Panc1 (cell line): ENCODE results near the gene CARMIL1. TPM values are rescaled to one million over a fixed set of nuclear protein-coding genes. Genes with fewer than 3 reads are reported as not detected.

ENCODE experiments used
- ATAC-seq: fragments of 200-7000 bp; cut with Tn5 transposase; 2 replicates; pipeline ENCODE4 v1.9.1; 2020; ENCODE audit warnings: mild to moderate bottlenecking, moderate library complexity
- BruUV-seq: library from RNA; stranded (reverse); fragments of 400-500 nt; replicated peaks from 2 replicates; lab custom pipeline; 2021; lab: Mats Ljungman, UMichigan
- CTCF ChIA-PET: fragments of 300-600 bp; sonication (Branson Sonifier 250); formaldehyde crosslinking; loops from one replicate; lab custom pipeline; 2022; ENCODE audit warnings: antibody characterized with exemption; lab: Charles Lee
- POLR2A ChIA-PET: fragments of 300-600 bp; sonication (Branson Sonifier 250); formaldehyde crosslinking; loops from one replicate; lab custom pipeline; 2022; ENCODE audit warnings: antibody characterized with exemption; lab: Charles Lee
- DNase-seq: peaks from one replicate; pipeline ENCODE4 v3.0.0-alpha.2; 2010; ENCODE audit warnings: low read depth, low spot score
- H3K27ac ChIP-seq: 2 replicates; pipeline ENCODE4 v1.5.1; 2011; ENCODE audit warnings: mild to moderate bottlenecking, low read length, inconsistent platforms
- H3K27me3 ChIP-seq: fragments of 200-500 bp; sonication (Bioruptor generic); 2 replicates; pipeline ENCODE4 v1.6.0; 2014; ENCODE audit warnings: low read length, inconsistent platforms; ENCODE audit not compliant: control insufficient read depth, insufficient read depth
- H3K36me3 ChIP-seq: fragments of 200-500 bp; sonication (Bioruptor generic); 2 replicates; pipeline ENCODE4 v1.5.1; 2014; ENCODE audit warnings: inconsistent platforms, mild to moderate bottlenecking, low read length, moderate library complexity; ENCODE audit not compliant: control insufficient read depth, insufficient read depth
- H3K4me1 ChIP-seq: 2 replicates; pipeline ENCODE4 v1.5.1; 2011; ENCODE audit warnings: inconsistent platforms, mild to moderate bottlenecking, low read length, moderate library complexity; ENCODE audit not compliant: control insufficient read depth, insufficient read depth
- H3K4me3 ChIP-seq, 2 experiments: 2 replicates each; pipeline ENCODE4 v1.5.1; 2011 to 2012; ENCODE audit warnings: low read depth in 2 of 2, low read length in 2 of 2, mild to moderate bottlenecking in 2 of 2, inconsistent platforms in 1 of 2, moderate library complexity in 1 of 2
- H3K9me3 ChIP-seq: fragments of 200-500 bp; sonication (Bioruptor generic); 2 replicates; pipeline ENCODE4 v1.5.1; 2014; ENCODE audit warnings: low read depth, mild to moderate bottlenecking, inconsistent platforms, low read length, moderate library complexity; ENCODE audit not compliant: control insufficient read depth, insufficient read depth
- POLR2AphosphoS5 ChIP-seq: IDR thresholded peaks from 2 replicates; pipeline ENCODE4 v1.6.1; 2012; ENCODE audit warnings: mild to moderate bottlenecking, low read depth, low read length, moderate library complexity
- SIN3A ChIP-seq: IDR thresholded peaks from 2 replicates; pipeline ENCODE4 v1.6.1; 2012; ENCODE audit warnings: low read depth, mild to moderate bottlenecking, low read length, moderate library complexity, borderline replicate concordance; ENCODE audit not compliant: insufficient read depth
- TCF7L2 ChIP-seq: IDR thresholded peaks from 2 replicates; pipeline ENCODE4 v1.6.1; 2011; ENCODE audit warnings: mild to moderate bottlenecking, low read depth, low read length, inconsistent platforms
- in situ Hi-C: cut with HindIII; loops from 2 replicates; pipeline ENCODE4 v1.10.0; 2016; ENCODE audit warnings: low sequenced_read_pairs, low pct_unique_long_range_greater_than_20kb
- intact Hi-C: fragments of 100-400 bp; cut with micrococcal nuclease; formaldehyde crosslinking; loops from one replicate; pipeline ENCODE4 v1.10.0; 2022; ENCODE audit not compliant: unreplicated experiment
- total RNA-seq: library from RNA; stranded (reverse); gene quantifications from one replicate; pipeline ENCODE4 v1.2.1, GENCODE V29; 2021; ENCODE audit not compliant: unreplicated experiment
- TF ChIP-seq, protein P1 (sequence below): fragments of 450-650 bp; IDR thresholded peaks from 2 replicates; pipeline ENCODE4 v1.5.1; 2017; ENCODE audit warnings: mild to moderate bottlenecking
- TF ChIP-seq, protein P2 (sequence below), 2 experiments: IDR thresholded peaks; 2 replicates each; pipeline ENCODE4 v1.6.1; 2011 to 2012; ENCODE audit warnings: low read depth in 2 of 2, control low read depth in 1 of 2, low read length in 1 of 2, mild to moderate bottlenecking in 1 of 2, moderate library complexity in 1 of 2; ENCODE audit not compliant: insufficient read depth in 1 of 2

CARMIL1 gene
- total RNA-seq, 1 experiment from 2014 or later = 4.0 TPM

DNA sequence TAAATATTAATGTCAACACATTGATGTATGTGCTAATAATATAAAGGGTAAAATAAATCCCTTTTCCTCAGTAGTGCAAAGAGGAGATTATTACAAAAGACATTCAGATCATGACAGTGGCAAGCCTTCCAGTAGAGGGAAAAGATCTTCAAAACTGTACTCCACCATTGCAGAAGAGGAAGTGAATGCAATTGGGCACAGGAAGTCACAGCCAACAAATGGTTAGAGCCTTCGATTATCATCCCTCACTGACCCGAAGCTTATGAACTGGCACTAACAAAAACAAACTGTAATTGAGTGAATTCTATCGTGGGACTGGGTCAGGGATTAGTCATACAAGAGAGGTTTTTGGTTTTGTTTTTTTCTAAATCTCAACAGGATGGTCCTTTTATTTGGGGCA lies 333.5 kb downstream of the CARMIL1 start:
- CTCF ChIA-PET = no interaction called here
- in situ Hi-C loops (no loop called here), intact Hi-C loops (no loop called here)
- Histone ChIP-seq H3K36me3 (no peaks in the 10 kb centered on the region), H3K27me3 (peaks cover 2% of the 10 kb centered on the region; the same call in 1 of the 2 replicates), H3K9me3 (no peaks in the 10 kb centered on the region), H3K27ac (no peak overlapping the region), H3K4me1 (no peaks in the 10 kb centered on the region), H3K4me3 (no peak overlapping the region)
- POLR2A ChIA-PET = no interaction called here
- DNase-seq (no peak), ATAC-seq (no peak)
- no peak for TF ChIP-seq SIN3A
- TF ChIP-seq, protein P1, sequence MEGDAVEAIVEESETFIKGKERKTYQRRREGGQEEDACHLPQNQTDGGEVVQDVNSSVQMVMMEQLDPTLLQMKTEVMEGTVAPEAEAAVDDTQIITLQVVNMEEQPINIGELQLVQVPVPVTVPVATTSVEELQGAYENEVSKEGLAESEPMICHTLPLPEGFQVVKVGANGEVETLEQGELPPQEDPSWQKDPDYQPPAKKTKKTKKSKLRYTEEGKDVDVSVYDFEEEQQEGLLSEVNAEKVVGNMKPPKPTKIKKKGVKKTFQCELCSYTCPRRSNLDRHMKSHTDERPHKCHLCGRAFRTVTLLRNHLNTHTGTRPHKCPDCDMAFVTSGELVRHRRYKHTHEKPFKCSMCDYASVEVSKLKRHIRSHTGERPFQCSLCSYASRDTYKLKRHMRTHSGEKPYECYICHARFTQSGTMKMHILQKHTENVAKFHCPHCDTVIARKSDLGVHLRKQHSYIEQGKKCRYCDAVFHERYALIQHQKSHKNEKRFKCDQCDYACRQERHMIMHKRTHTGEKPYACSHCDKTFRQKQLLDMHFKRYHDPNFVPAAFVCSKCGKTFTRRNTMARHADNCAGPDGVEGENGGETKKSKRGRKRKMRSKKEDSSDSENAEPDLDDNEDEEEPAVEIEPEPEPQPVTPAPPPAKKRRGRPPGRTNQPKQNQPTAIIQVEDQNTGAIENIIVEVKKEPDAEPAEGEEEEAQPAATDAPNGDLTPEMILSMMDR = no peak
- TF ChIP-seq, protein P2, sequence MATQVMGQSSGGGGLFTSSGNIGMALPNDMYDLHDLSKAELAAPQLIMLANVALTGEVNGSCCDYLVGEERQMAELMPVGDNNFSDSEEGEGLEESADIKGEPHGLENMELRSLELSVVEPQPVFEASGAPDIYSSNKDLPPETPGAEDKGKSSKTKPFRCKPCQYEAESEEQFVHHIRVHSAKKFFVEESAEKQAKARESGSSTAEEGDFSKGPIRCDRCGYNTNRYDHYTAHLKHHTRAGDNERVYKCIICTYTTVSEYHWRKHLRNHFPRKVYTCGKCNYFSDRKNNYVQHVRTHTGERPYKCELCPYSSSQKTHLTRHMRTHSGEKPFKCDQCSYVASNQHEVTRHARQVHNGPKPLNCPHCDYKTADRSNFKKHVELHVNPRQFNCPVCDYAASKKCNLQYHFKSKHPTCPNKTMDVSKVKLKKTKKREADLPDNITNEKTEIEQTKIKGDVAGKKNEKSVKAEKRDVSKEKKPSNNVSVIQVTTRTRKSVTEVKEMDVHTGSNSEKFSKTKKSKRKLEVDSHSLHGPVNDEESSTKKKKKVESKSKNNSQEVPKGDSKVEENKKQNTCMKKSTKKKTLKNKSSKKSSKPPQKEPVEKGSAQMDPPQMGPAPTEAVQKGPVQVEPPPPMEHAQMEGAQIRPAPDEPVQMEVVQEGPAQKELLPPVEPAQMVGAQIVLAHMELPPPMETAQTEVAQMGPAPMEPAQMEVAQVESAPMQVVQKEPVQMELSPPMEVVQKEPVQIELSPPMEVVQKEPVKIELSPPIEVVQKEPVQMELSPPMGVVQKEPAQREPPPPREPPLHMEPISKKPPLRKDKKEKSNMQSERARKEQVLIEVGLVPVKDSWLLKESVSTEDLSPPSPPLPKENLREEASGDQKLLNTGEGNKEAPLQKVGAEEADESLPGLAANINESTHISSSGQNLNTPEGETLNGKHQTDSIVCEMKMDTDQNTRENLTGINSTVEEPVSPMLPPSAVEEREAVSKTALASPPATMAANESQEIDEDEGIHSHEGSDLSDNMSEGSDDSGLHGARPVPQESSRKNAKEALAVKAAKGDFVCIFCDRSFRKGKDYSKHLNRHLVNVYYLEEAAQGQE (IDR thresholded peaks at IDR 0.05; ENCODE audit: insufficient read depth in 1 of 2, low read depth in 2 of 2, low read length in 1 of 2) = no peak
- TF ChIP-seq TCF7L2 = no peak
- no peak for TF ChIP-seq POLR2AphosphoS5
- BruUV-seq = no TSS peak

DNA sequence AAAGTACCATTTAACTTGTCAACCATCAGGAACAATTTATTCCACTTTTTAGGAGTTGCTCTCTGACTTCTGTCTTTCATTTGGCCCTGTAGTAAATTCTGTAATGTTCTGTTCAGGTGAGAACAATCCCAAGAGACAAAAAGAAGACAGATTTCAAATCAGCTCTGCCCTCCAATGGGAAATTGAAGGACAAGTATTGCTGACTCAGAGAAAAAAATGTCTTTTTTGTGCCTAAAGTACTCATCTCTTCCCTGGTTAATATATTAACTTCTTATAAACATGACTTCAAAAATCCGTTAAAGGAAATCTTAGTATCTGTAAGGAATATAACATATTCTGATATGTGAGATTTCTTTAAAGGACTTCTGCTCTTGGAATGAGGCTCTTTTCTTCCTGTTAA lies 334.2 kb downstream of the CARMIL1 start:
- in situ Hi-C loops (no loop called here), intact Hi-C loops (no loop called here)
- peaks cover 2% of the 10 kb centered on the region; the same call in 1 of the 2 replicates for H3K27me3 ChIP-seq
- no peak for DNase-seq
- BruUV-seq = no TSS peak
- H3K4me3 ChIP-seq = no peak overlapping the region
- POLR2A ChIA-PET = no interaction called here
- no peak for ATAC-seq
- TF ChIP-seq SIN3A (no peak), POLR2AphosphoS5 (no peak), TCF7L2 (no peak)
- TF ChIP-seq, protein P1 = no peak
- TF ChIP-seq, protein P2 (IDR thresholded peaks at IDR 0.05; ENCODE audit: insufficient read depth in 1 of 2, low read depth in 2 of 2, low read length in 1 of 2) = no peak
- no peak overlapping the region for H3K27ac ChIP-seq
- no peaks in the 10 kb centered on the region for H3K9me3 ChIP-seq
- CTCF ChIA-PET = no interaction called here
- H3K4me1 ChIP-seq = no peaks in the 10 kb centered on the region
- H3K36me3 ChIP-seq = no peaks in the 10 kb centered on the region
